HEK293 (cell line): Measurements from ENCODE around the gene MACC1.

Experiments
- FEZF1 ChIP-seq: fragments of 450-650 bp; formaldehyde crosslinking; IDR thresholded peaks from 2 replicates; pipeline ENCODE4 v1.5.1; 2016; ENCODE audit warnings: missing biosample characterization, missing genetic modification characterization
- GLIS1 ChIP-seq: fragments of 450-650 bp; formaldehyde crosslinking; IDR thresholded peaks from 2 replicates; pipeline ENCODE4 v1.5.1; 2016; ENCODE audit warnings: missing biosample characterization, missing genetic modification characterization
- HOXA7 ChIP-seq: sonication (generic); formaldehyde crosslinking; IDR thresholded peaks from 2 replicates; pipeline ENCODE4 v1.8.1; 2022; ENCODE audit warnings: missing genetic modification reagents, borderline replicate concordance
- HOXD13 ChIP-seq: sonication (generic); formaldehyde crosslinking; IDR thresholded peaks from 2 replicates; pipeline ENCODE4 v1.8.0; 2022; ENCODE audit warnings: missing genetic modification reagents, borderline replicate concordance
- KLF10 ChIP-seq: fragments of 450-650 bp; IDR thresholded peaks from 2 replicates; pipeline ENCODE4 v1.5.1; 2018; ENCODE audit warnings: missing biosample characterization, mild to moderate bottlenecking, missing genetic modification characterization
- MZF1 ChIP-seq: fragments of 450-650 bp; formaldehyde crosslinking; IDR thresholded peaks from 2 replicates; pipeline ENCODE4 v1.5.1; 2017; ENCODE audit warnings: missing biosample characterization, missing genetic modification characterization, borderline replicate concordance
- RBAK ChIP-seq: fragments of 450-650 bp; formaldehyde crosslinking; IDR thresholded peaks from 2 replicates; pipeline ENCODE4 v1.5.1; 2016; ENCODE audit warnings: missing biosample characterization, missing genetic modification characterization
- WT1 ChIP-seq: fragments of 450-650 bp; formaldehyde crosslinking; IDR thresholded peaks from 2 replicates; pipeline ENCODE4 v1.5.1; 2016; ENCODE audit warnings: missing biosample characterization, missing genetic modification characterization
- YY2 ChIP-seq: fragments of 450-650 bp; formaldehyde crosslinking; IDR thresholded peaks from 2 replicates; pipeline ENCODE4 v1.5.1; 2016; ENCODE audit warnings: missing biosample characterization, missing genetic modification characterization
- ZBTB1 ChIP-seq: fragments of 450-650 bp; formaldehyde crosslinking; IDR thresholded peaks from 2 replicates; pipeline ENCODE4 v1.5.1; 2016; ENCODE audit warnings: missing biosample characterization, missing genetic modification characterization
- ZFP37 ChIP-seq: fragments of 450-650 bp; formaldehyde crosslinking; IDR thresholded peaks from 2 replicates; pipeline ENCODE4 v1.5.1; 2016; ENCODE audit warnings: missing biosample characterization, missing genetic modification characterization
- ZFP69B ChIP-seq: fragments of 450-650 bp; formaldehyde crosslinking; IDR thresholded peaks from 2 replicates; pipeline ENCODE4 v1.5.1; 2016; ENCODE audit warnings: missing biosample characterization, missing genetic modification characterization
- ZNF132 ChIP-seq: fragments of 450-650 bp; formaldehyde crosslinking; IDR thresholded peaks from 2 replicates; pipeline ENCODE4 v1.5.1; 2017; ENCODE audit warnings: missing biosample characterization, missing genetic modification characterization, borderline replicate concordance
- ZNF146 ChIP-seq: fragments of 450-650 bp; formaldehyde crosslinking; IDR thresholded peaks from 2 replicates; pipeline ENCODE4 v1.5.1; 2016; ENCODE audit warnings: missing biosample characterization, missing genetic modification characterization
- ZNF433 ChIP-seq: fragments of 450-650 bp; formaldehyde crosslinking; IDR thresholded peaks from 2 replicates; pipeline ENCODE4 v1.5.1; 2016; ENCODE audit warnings: missing biosample characterization, missing genetic modification characterization, low read depth
- ZNF521 ChIP-seq: fragments of 450-650 bp; formaldehyde crosslinking; IDR thresholded peaks from 2 replicates; pipeline ENCODE4 v1.5.1; 2017; ENCODE audit warnings: missing biosample characterization, mild to moderate bottlenecking, missing genetic modification characterization
- ZNF544 ChIP-seq: fragments of 450-650 bp; formaldehyde crosslinking; IDR thresholded peaks from 2 replicates; pipeline ENCODE4 v1.5.0; 2017; ENCODE audit warnings: missing biosample characterization, missing genetic modification characterization
- ZNF561 ChIP-seq: fragments of 450-650 bp; IDR thresholded peaks from 2 replicates; pipeline ENCODE4 v1.5.1; 2018; ENCODE audit warnings: missing biosample characterization, missing genetic modification characterization, borderline replicate concordance
- ZNF623 ChIP-seq: fragments of 450-650 bp; formaldehyde crosslinking; IDR thresholded peaks from 2 replicates; pipeline ENCODE4 v1.5.1; 2016; ENCODE audit warnings: missing biosample characterization, missing genetic modification characterization
- ZNF654 ChIP-seq: fragments of 450-650 bp; formaldehyde crosslinking; IDR thresholded peaks from 2 replicates; pipeline ENCODE4 v1.5.1; 2016; ENCODE audit warnings: low read depth, missing biosample characterization, missing genetic modification characterization
- ZNF670 ChIP-seq: fragments of 450-650 bp; formaldehyde crosslinking; IDR thresholded peaks from 2 replicates; pipeline ENCODE4 v1.5.1; 2016; ENCODE audit warnings: missing biosample characterization, missing genetic modification characterization, low read depth
- ZNF677 ChIP-seq: fragments of 450-650 bp; IDR thresholded peaks from 2 replicates; pipeline ENCODE4 v1.5.0; 2018; ENCODE audit warnings: missing biosample characterization, mild to moderate bottlenecking, missing genetic modification characterization, moderate library complexity
- ZNF707 ChIP-seq: fragments of 450-650 bp; formaldehyde crosslinking; IDR thresholded peaks from 2 replicates; pipeline ENCODE4 v1.5.1; 2016; ENCODE audit warnings: missing biosample characterization, missing genetic modification characterization
- ZNF776 ChIP-seq: fragments of 450-650 bp; formaldehyde crosslinking; IDR thresholded peaks from 2 replicates; pipeline ENCODE4 v1.5.0; 2017; ENCODE audit warnings: missing biosample characterization, missing genetic modification characterization, borderline replicate concordance
- ZNF843 ChIP-seq: fragments of 450-650 bp; formaldehyde crosslinking; IDR thresholded peaks from 2 replicates; pipeline ENCODE4 v1.5.1; 2016; ENCODE audit warnings: missing biosample characterization, missing genetic modification characterization
- TF ChIP-seq, protein P1 (sequence below): fragments of 450-650 bp; formaldehyde crosslinking; IDR thresholded peaks from 2 replicates; pipeline ENCODE4 v1.5.1; 2016; ENCODE audit warnings: missing biosample characterization, missing genetic modification characterization
- TF ChIP-seq, protein P2 (sequence below): fragments of 450-650 bp; formaldehyde crosslinking; IDR thresholded peaks from 2 replicates; pipeline ENCODE4 v1.5.1; 2016; ENCODE audit warnings: missing biosample characterization, missing genetic modification characterization
- TF ChIP-seq, protein P3 (sequence below): fragments of 450-650 bp; formaldehyde crosslinking; IDR thresholded peaks from 2 replicates; pipeline ENCODE4 v1.5.1; 2016; ENCODE audit warnings: missing biosample characterization, missing genetic modification characterization
- TF ChIP-seq, protein P4 (sequence below): fragments of 450-650 bp; formaldehyde crosslinking; IDR thresholded peaks from 2 replicates; pipeline ENCODE4 v1.5.1; 2016; ENCODE audit warnings: missing biosample characterization, missing genetic modification characterization
- TF ChIP-seq, protein P5 (sequence below): fragments of 450-650 bp; formaldehyde crosslinking; IDR thresholded peaks from 2 replicates; pipeline ENCODE4 v1.5.1; 2016; ENCODE audit warnings: missing biosample characterization, missing genetic modification characterization
- TF ChIP-seq, protein P6 (sequence below): fragments of 450-650 bp; formaldehyde crosslinking; IDR thresholded peaks from 2 replicates; pipeline ENCODE4 v1.5.1; 2016; ENCODE audit warnings: missing biosample characterization, missing genetic modification characterization, borderline replicate concordance

MACC1 gene

DNA sequence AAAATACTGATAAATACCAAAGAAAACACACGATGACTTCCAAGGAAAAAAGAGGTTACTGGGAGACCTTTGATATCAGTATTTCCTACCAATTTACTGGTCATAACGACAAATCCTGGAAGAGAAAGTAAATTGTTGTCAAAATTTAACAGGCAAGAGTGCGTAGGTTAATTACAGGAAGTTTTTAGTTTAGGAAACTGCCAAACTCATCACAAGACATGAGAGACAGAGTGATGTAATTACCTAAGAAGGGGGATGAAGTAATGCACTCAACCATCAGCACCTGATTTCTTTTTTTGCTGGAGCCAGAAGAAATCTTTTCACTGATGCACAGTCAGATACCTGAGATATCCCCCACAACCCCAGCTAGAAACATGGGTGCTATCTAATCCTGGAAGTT, 16.8 kb downstream of the MACC1 start (continued):
- TF ChIP-seq, protein P1, sequence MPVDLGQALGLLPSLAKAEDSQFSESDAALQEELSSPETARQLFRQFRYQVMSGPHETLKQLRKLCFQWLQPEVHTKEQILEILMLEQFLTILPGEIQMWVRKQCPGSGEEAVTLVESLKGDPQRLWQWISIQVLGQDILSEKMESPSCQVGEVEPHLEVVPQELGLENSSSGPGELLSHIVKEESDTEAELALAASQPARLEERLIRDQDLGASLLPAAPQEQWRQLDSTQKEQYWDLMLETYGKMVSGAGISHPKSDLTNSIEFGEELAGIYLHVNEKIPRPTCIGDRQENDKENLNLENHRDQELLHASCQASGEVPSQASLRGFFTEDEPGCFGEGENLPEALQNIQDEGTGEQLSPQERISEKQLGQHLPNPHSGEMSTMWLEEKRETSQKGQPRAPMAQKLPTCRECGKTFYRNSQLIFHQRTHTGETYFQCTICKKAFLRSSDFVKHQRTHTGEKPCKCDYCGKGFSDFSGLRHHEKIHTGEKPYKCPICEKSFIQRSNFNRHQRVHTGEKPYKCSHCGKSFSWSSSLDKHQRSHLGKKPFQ (tag by site-specific recombination) = no peak
- no peak for TF ChIP-seq WT1
- TF ChIP-seq, protein P2, sequence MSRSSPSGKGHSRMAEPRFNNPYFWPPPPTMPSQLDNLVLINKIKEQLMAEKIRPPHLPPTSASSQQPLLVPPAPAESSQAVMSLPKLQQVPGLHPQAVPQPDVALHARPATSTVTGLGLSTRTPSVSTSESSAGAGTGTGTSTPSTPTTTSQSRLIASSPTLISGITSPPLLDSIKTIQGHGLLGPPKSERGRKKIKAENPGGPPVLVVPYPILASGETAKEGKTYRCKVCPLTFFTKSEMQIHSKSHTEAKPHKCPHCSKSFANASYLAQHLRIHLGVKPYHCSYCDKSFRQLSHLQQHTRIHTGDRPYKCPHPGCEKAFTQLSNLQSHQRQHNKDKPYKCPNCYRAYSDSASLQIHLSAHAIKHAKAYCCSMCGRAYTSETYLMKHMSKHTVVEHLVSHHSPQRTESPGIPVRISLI (tag by site-specific recombination) = peak; percentile 77
- no peak for TF ChIP-seq ZBTB1 (tag by site-specific recombination)
- TF ChIP-seq GLIS1 (tag by site-specific recombination) = no peak
- peak; percentile 70 for TF ChIP-seq ZNF843 (tag by site-specific recombination)
- TF ChIP-seq ZNF654 (tag by site-specific recombination) = no peak
- no peak for TF ChIP-seq ZFP69B
- no peak for TF ChIP-seq FEZF1 (tag by site-specific recombination)
- TF ChIP-seq ZNF544 = no peak
- TF ChIP-seq ZNF561 = no peak
- TF ChIP-seq ZNF707 (tag by site-specific recombination) = no peak
- no peak for TF ChIP-seq HOXA7
- TF ChIP-seq MZF1 (tag by site-specific recombination) = no peak
- TF ChIP-seq, protein P3, sequence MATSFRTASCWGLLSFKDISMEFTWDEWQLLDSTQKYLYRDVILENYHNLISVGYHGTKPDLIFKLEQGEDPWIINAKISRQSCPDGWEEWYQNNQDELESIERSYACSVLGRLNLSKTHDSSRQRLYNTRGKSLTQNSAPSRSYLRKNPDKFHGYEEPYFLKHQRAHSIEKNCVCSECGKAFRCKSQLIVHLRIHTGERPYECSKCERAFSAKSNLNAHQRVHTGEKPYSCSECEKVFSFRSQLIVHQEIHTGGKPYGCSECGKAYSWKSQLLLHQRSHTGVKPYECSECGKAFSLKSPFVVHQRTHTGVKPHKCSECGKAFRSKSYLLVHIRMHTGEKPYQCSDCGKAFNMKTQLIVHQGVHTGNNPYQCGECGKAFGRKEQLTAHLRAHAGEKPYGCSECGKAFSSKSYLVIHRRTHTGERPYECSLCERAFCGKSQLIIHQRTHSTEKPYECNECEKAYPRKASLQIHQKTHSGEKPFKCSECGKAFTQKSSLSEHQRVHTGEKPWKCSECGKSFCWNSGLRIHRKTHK (tag by site-specific recombination) = no peak
- TF ChIP-seq KLF10 (tag by site-specific recombination) = no peak
- no peak for TF ChIP-seq ZNF623 (tag by site-specific recombination)
- TF ChIP-seq ZNF433 (tag by site-specific recombination) = no peak
- no peak for TF ChIP-seq ZNF670 (tag by site-specific recombination)
- TF ChIP-seq ZNF521 (tag by site-specific recombination) = no peak
- TF ChIP-seq, protein P4, sequence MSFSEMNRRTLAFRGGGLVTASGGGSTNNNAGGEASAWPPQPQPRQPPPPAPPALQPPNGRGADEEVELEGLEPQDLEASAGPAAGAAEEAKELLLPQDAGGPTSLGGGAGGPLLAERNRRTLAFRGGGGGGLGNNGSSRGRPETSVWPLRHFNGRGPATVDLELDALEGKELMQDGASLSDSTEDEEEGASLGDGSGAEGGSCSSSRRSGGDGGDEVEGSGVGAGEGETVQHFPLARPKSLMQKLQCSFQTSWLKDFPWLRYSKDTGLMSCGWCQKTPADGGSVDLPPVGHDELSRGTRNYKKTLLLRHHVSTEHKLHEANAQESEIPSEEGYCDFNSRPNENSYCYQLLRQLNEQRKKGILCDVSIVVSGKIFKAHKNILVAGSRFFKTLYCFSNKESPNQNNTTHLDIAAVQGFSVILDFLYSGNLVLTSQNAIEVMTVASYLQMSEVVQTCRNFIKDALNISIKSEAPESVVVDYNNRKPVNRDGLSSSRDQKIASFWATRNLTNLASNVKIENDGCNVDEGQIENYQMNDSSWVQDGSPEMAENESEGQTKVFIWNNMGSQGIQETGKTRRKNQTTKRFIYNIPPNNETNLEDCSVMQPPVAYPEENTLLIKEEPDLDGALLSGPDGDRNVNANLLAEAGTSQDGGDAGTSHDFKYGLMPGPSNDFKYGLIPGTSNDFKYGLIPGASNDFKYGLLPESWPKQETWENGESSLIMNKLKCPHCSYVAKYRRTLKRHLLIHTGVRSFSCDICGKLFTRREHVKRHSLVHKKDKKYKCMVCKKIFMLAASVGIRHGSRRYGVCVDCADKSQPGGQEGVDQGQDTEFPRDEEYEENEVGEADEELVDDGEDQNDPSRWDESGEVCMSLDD = no peak
- no peak for TF ChIP-seq ZNF677 (tag by site-specific recombination)
- TF ChIP-seq YY2 (tag by site-specific recombination) = no peak
- no peak for TF ChIP-seq ZNF146
- TF ChIP-seq, protein P5, sequence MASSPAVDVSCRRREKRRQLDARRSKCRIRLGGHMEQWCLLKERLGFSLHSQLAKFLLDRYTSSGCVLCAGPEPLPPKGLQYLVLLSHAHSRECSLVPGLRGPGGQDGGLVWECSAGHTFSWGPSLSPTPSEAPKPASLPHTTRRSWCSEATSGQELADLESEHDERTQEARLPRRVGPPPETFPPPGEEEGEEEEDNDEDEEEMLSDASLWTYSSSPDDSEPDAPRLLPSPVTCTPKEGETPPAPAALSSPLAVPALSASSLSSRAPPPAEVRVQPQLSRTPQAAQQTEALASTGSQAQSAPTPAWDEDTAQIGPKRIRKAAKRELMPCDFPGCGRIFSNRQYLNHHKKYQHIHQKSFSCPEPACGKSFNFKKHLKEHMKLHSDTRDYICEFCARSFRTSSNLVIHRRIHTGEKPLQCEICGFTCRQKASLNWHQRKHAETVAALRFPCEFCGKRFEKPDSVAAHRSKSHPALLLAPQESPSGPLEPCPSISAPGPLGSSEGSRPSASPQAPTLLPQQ (tag by site-specific recombination) = no peak
- TF ChIP-seq HOXD13 (CRISPR knock-in tag) = no peak
- TF ChIP-seq, protein P6, sequence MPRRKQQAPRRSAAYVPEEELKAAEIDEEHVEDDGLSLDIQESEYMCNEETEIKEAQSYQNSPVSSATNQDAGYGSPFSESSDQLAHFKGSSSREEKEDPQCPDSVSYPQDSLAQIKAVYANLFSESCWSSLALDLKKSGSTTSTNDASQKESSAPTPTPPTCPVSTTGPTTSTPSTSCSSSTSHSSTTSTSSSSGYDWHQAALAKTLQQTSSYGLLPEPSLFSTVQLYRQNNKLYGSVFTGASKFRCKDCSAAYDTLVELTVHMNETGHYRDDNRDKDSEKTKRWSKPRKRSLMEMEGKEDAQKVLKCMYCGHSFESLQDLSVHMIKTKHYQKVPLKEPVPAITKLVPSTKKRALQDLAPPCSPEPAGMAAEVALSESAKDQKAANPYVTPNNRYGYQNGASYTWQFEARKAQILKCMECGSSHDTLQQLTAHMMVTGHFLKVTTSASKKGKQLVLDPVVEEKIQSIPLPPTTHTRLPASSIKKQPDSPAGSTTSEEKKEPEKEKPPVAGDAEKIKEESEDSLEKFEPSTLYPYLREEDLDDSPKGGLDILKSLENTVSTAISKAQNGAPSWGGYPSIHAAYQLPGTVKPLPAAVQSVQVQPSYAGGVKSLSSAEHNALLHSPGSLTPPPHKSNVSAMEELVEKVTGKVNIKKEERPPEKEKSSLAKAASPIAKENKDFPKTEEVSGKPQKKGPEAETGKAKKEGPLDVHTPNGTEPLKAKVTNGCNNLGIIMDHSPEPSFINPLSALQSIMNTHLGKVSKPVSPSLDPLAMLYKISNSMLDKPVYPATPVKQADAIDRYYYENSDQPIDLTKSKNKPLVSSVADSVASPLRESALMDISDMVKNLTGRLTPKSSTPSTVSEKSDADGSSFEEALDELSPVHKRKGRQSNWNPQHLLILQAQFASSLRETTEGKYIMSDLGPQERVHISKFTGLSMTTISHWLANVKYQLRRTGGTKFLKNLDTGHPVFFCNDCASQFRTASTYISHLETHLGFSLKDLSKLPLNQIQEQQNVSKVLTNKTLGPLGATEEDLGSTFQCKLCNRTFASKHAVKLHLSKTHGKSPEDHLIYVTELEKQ (tag by site-specific recombination) = peak; percentile 51; the same call in 1 of the 2 replicates
- no peak for TF ChIP-seq ZNF132 (tag by site-specific recombination)
- TF ChIP-seq ZNF776 (tag by site-specific recombination) = no peak
- TF ChIP-seq ZFP37 = no peak
- TF ChIP-seq RBAK (tag by site-specific recombination) = no peak
